Activated CD4-positive, CD25-positive, alpha-beta regulatory T cell treated with anti-CD3 and anti-CD28 coated beads, Interleukin-2, amount 50 U/mL, for 72 hours (primary cell): Measurements from ENCODE around the gene CABP1.

Experiments
- DNase-seq: peaks from one replicate; pipeline ENCODE4 v3.0.0; 2021

The CABP1 gene

DNA sequence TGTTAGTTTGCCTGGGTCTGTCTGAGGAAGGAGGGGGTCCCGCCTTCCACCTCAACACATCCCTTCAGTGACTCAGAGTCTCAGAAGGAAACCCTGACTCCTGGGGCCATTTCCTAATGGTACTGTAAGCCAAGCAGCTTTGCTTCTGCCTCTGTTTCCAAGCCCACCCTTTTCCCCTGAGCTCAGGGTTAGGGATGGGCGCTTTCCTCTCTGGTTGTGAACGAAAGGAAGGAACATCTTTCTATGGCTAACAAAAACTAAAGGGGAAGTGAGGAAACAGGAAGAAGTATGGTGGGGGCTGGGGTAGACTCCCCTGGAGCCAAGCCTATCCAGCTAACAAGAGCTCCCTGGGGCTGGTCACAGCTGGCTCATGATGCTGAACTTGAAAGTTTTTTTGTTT lies 58.2 kb downstream of the CABP1 start:
- DNase-seq = no peak

DNA sequence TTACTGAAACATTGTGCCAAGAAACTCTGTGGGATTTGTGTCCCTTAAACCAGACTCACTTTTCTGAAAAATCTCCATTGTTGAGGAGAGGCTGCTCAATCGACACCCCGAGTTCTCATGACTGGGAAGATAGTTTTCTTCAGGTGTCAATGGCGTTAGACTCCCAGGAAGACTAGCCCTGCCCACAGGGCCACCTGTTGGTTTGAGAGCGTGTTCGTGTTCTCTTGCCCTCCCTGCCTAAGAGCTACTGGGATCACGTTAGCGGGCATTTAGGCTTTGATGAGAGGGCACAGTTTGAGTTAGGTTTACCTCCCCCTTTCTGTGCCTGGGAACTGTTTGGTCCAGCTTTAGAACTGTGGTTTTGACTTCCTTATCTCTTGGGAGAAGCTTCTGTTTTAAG lies 59.1 kb downstream of the CABP1 start:
- no peak for DNase-seq

DNA sequence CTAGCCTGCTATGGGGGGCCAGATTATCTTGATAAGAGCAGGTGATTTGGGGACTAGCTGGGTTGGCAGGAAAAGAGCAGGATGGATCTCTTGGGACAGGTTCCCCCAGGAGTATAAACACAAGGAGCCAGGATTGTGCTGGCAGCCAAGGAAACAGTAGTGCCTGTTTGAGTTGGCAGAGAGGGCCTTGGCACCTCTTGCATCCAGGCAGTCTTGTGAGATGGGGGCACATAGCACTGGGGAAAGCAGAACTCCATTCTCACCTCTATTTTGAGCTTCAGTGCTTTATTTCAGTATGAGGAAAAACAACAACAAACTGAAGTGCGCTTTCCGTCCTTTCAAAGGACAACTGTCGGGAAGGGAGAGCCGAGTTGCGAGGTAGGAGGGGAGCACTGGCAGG lies 60.5 kb downstream of the CABP1 start:
- no peak for DNase-seq

DNA sequence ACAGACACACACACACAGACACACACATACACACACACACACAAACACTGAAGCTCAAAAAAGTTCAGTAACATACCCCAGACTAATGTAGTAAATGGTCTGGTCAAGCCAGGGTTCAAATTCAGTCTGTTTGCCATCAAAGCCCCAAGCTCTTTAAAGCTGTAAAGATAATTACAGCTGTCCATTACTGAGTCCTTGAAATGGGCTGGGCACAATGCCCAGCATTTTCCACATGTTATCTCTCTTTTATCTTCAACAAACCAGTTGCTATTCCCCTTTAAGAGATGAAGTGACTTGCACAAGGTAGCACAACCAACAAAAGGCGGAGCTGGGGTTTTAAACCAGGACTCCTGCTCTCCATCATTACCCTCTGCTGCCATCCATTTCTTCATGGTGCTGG lies 62.2 kb downstream of the CABP1 start:
- no peak for DNase-seq

DNA sequence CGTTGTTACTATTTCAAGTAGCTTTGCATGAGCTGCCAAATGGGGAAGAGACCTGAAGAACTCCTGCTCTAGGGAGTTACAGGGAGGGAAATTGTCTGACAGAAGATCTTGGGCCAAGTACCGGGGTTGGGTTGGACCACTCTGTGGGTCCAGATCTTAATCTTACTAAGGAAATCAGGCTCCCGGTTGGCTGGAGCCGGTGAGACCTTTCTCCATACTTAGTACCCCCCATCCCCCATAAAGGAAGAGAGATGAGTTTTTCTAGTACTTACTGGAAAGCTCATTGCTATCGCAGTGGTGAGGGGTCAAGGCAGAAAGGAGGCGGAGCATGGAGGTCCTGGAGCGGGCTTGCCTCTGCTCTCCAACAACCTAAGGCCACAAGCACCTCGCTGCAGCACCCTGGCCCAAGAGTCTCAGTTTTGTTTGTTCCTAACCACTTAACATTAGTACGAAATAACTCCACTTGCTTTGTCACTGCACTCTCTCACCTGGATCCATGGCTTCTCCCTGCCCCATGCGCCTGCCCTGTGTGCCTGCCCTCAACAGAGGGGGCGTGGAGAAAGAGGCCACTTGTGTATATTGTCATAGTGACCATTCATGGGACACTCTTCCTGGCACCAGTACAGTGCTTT lies 63.0 kb downstream of the CABP1 start:
- DNase-seq = no peak

DNA sequence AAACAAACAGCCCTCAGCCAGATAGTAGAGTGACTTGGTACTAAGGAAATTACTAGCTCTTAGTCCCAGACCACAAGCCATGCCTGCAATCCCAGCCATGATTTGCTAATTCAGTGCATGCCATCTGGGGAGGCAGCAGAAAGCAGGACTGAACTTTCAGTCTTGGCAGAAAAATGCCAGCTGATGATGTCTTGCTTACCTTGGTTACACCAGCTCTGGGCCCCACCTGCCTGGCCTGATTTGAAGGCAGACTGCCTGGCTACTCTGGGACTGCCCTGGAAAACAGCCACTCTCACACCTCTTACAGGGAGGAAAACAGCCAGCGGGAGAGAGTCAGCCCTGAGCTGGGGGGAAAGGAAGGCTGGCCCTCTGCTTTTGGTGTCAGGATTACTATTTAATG lies 65.2 kb downstream of the CABP1 start:
- no peak for DNase-seq

DNA sequence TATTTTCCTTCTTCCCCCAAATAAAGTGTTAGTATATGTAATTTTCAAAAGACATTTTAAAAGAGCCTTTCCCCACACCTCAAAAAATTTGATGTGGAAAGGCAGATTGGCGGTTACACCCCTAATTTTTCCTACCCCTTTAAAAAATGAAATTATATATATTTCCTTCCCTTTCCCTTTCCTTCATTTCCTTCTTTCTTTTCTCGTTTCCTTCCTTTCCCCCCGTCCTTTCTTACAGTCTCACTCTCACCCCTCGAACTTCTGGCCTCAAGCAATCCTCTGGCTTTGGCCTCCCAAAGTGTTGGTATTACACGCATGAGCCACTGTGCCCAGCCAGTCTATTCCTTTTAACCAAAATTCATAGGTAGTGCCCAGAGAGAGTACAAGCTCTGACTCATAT lies 65.6 kb downstream of the CABP1 start:
- DNase-seq = no peak

DNA sequence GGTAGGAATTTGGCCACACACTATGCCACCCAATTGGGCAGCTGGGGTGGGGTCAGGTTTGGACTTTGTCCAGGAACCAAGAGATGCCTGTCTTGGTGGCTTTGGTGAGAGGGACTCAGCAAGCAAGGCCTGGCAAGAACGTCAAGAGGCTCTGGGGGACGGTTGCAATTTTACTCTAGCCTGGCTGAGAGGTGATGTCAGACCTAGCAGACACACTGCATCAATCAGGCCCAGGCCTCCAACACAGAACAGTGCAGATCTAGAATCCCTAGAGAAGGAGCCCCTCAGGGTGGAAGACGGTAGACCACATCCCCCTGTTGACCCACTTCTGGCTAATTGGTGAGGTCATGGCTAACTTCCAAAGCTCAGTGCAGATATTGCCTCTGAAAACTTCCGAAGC lies 68.2 kb downstream of the CABP1 start:
- no peak for DNase-seq

DNA sequence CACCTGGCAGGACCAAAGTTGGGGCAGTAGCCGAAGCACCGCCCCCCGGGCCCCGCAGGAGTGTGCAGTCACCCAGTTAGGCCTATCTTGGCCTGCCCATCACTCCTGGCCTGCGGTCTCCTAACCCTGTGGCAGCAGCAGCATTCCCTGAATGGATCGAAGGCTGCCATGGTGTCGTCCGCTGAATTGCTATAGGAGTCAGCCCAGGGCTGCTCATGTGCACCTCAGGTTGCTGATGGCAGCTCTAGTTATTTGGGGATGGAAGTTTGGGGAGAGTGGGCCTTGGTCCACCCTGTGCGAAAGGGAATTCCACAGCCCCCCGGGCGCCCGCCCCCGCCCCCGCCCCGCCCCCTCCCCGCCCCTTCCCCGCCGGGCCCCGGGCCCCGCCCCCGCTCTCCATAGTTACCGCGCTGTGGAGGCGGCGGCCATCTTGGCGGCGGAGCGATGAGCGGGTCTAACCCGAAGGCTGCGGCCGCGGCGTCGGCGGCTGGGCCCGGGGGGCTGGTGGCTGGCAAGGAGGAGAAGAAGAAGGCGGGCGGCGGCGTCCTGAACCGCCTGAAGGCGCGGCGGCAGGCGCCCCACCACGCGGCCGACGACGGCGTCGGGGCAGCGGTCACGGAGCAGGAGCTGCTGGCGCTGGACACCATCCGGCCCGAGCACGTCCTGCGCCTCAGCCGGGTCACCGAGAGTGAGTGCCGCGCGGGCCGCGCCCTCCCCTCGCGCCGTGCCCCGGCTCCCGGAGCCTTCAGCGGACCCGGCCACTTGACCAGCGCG lies 69.8 kb downstream of the CABP1 start, which contains the start of gene UNC119B:
Gene UNC119B, plus strand, starts transcription at position 428 of the 774 bp plus-strand sequence. Its CDS starts 17 bp downstream, at position 445.
- peak; percentile 78 for DNase-seq

DNA sequence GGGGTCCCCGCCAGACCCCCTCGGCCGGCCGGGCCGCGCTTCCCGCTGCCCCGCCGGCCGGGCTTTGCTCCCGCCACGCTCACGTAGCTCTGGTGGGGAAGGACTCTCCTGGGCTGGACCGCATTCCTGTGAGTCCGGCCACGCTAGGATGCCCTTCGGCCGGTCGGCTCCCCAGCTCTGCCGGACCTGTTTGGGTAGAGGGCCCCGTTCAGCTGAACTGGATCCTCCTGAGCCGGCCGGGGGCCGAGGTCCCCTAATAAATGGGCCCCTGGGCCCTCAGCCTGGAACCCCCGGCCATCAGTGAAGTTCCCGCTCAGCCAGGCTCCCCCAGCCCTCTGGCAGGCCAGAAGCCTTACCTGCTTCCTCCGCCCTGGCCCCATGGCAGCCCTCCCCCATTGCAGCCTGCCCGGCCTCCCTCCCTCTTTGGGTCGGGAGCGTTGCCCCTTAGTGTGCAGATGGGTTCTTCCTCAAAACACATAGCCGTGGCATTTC lies 70.4 kb downstream of the CABP1 start:
- peak; percentile 49 for DNase-seq

DNA sequence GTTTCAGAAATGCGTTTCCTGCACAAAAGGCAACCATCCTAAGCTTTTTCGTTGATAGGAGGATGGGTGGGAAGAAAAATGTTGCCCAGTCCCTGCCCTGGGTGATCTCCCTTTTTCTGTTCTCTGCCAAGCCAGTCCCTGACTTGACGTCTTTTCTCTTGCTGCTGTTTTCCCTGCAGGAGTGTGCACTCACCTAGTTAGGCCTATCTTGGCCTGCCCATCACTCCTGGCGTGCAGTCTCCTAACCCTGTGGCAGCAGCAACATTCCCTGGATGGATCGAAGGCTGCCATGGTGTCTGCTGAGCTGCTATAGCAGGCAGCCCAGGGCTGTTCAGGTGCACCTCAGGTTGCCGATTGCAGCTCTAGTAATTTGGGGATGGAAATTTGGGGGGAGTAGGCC lies 71.0 kb downstream of the CABP1 start:
- DNase-seq = no peak

DNA sequence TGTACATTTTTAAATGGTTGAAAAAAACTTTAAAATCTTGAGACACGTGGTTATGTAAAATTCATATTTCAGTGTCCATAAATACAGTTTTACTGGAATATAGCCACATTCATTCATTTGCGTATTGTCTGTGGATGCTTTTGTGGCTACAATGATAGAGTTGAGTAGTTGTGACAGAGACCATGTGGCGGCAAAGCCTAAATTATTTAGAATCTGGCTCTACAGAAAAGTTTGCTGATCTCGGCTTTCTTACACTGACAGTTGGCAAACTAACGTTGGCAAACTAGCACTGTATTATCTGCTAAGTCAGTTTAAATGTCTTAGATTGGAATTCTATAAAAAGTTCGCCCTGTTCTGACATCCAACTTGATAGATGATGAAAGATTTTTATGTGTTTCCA lies 72.2 kb downstream of the CABP1 start:
- DNase-seq = no peak

DNA sequence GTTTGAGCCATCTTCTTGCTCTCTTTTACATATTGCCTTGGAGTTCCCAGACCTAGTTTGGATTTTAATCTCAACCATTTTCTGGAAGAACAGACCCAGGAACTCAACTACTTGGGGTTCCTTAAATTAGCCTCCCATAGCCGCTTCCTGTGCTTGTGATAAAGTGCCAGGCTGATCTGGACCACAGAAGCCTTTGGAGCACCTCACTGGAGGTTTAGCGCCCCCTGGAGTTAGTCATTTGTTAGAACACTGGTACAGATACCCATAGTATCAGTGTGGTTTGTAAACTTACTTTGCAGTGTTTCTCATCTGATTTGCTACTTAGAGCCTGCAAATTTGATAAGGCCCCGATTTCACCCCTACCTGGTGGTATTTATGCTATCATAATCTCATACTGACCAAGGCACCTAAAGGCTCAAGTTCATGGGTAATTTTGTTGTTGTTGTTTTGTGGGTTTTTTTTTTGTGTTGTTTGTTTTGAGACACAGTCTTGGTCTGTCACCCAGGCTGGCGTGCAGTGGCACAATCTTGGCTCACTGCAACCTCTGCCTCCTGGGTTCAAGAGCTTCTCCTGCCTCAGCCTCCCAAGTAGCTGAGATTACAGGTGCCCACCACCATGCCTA lies 73.5 kb downstream of the CABP1 start:
- DNase-seq = peak; percentile 66
